Measurements from ENCODE around the gene UBAC2.
A peak's percentile ranks its signal among the peaks of the same experiment; 100 is the strongest.

The UBAC2 gene

DNA sequence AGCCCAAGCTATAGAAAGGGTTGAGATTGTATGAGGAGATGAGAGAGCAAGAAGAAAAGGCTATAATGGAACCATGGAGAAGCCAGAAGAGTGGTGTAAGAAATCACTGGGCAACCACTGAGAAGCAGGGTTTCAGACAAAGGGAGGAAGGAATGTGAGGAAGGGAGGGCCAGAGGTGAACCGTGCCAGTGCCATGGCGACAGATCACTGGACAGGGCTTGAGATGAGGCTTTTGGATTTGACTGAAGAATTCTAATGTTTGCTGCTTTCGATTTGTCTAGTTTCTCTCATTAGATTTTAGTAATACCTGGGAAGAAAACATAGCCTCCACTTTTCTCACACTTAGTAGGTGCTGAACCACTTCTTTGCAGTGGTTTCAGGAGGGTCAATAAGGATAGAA is 112.8 kb downstream of the UBAC2 start:
- no peak for DNase-seq (ENCODE audit: low read depth)

DNA sequence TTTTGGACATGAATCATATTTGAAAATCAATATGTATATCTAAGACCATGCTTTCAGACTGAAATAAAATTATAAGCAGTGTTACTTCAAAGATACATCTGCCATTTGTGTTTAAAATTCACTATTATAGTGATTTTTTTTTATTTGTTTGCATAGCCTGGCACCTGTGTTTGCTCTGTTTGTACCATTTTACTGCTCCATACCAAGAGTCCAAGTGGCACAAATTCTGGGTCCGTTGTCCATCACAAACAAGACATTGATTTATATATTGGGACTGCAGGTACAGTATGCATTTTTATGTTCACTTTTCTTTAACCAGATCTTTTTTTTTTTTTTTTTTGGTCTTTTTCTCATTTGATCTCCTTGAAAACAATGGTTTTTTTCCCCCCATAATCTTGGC is 113.3 kb downstream of the UBAC2 start:
- no peak for DNase-seq (ENCODE audit: low read depth)

DNA sequence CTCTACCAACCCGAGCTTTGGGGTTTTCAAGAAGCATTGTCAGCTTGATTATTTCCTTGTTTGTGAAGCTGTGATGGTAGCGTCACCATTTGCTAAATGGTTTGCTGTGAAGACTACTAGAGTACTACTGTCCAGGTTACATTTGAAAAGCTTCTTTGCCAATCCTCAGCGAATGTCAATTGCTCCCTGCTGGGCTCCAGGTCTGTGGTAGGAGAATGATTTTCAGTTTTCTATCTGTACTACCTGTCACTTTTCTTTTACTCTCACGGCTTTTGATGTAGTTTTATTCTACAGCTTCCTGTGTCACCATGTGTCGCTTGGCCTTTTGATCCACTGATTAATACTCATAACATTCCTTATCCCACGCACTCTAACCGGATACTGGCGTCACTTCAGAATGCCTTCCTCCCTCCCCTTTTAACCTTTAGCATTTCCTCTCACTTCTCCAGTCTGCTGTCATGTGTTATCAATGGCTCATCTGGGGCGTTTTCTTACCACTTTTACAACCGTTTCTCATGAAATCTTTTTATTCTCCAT is 114.1 kb downstream of the UBAC2 start:
- DNase-seq (ENCODE audit: low read depth): peak; percentile 55

DNA sequence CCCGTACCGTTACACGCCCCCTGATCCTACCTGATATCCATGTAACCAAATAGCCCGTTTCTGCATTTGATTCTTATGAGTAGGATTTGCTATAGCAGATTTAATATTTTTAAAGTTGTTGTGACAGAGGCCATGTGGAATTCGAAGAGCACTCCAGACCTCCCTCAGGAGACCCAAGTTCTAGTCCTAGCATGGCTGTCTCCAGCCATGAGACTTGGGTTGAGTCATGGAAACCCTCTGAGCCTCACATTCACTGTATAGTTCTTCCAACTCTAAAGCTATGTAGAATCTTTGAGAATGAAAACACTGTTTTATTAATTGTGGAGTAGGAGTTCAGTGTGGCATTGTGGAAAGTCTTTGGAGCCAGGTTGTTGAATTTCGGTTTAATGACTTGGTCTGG is 114.5 kb downstream of the UBAC2 start:
- no peak for DNase-seq (ENCODE audit: low read depth)

DNA sequence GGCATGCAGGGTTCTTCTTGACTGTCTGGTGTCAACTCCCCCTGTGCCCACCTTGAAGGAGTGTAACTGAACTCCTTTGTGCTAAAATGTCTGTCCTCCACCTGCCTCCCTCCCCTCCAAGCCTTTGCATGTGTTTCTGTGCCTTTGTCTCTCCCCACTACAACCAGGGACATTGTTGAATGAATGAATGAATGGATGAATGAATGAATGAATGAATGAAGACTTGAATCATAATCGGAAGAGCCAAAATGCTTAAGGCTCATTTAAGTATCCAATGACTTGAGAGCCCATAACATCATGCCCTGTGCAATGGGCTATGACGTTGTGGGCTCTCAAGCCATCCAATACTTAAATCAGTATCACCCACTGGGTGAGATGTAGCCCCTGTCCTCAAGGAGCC is 115.6 kb downstream of the UBAC2 start:
- DNase-seq (ENCODE audit: low read depth): no peak

DNA sequence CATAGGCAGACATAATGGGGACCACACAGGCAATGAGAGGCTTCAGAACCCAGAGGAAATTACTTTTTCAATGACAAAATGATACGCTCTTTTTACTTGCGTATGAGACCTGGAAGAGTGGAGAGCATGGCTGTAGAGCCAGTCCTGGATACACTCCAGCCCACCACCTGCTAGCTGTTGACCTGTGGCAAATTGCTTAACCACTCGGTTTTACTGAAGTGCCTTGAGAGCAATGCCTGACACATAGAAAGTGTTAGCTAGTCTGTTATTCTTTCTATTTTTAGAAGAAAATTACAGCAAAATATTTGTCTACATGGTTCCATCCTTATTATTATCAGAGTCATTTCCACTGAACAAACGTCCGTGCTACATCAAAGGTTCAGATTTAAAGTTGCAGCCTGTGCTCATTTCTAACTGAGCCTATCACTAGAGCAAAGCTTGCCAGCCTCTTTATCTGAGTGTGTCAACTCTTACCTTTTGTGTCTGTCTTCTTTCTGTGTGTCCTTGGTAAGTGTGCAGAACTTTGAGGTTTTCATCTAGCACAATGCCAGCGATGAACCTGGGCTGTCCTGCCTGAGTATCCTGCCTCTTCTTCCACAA is 116.1 kb downstream of the UBAC2 start:
- DNase-seq (ENCODE audit: low read depth): no peak

DNA sequence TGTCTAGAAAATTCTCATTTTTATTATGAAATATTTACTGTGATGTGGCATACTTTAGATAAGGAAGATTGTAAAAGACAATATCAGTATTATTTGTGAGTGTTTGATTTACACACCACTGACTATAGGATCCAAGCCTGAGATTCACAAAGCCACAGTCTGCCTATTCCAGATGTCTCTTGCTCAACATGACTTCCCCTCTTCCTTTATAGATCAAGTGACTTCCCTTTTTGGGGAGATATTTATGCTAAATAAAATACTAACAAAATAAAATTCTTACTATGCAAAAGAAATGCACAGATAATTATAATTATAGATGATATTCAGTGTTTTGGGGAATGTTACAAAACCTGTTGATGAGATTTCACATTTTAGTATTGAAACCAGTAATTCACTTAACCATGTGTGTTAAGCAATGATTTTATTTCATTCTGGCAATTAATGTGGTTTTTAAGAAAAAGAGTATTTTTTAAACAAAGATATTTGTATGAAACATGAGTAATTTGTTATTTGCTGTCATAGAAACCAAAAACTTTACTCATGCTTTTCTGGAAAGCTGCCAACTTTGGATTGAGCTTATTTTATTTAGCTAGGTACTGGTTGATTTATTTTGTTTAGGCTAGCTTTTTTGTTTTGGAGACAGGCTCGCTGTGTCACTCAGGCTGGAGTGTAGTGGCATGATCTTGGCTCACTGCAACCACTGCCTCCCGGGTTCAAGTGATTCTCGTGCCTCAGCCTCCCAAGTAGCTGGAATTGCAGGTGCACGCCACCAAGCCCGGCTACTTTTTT is 120.2 kb downstream of the UBAC2 start:
- no peak for DNase-seq (ENCODE audit: low read depth)

DNA sequence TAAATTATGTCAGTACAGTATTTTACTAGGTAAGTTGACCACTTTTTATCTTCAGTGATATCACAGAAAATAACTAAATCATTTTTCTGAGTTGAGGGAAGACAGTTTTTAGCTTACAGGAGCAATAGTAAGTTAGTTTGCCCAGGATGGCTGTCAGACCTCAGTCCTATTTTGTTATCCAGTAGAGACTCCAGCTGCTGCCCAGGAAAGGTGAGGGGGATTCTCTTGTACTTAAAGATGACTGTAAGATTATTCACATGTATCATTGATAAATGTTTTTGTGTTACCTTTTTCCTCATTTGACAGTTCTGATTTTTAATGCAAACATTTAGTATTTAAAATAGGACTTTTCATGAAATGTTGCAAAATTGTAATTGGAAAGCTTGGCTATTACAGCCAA is 121.1 kb downstream of the UBAC2 start:
- no peak for DNase-seq (ENCODE audit: low read depth)

DNA sequence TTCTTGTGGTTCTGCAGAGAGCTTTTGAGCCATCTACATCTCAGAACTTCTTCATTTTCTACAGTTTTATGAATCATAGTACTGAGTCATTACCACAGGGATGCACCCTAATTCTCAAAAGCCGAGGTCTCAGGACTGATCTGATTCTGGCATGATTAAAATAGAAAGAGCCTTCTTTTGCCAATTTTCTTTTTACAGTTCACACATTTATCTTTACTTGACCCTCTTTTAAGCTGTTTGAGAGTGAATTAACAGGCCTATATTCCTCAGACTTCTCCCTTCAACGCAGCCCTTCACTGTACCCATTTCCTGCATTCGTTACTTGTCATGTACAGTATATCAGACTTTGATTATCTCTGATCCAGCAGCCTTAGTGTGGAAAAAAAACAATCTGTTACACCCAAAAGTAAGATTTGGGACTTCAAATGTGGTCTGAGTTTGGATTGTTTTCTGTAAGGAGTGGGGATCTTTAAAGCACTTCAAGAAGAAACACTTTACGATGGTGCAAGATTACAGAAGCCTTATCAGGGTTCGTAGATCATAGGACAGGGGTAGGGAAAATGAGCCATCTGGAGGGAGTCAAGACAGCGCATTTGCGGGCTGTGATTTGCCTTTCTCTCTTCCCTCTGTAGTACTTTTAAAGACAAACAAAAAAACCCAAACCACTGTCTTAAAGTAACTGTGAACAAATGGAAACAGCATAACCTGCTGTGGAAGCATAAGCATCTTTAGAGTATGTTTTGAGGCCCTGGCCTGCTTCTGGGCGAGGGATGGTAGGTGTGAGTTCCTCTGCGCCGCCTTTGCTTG is 121.8 kb downstream of the UBAC2 start:
- DNase-seq (ENCODE audit: low read depth): no peak

DNA sequence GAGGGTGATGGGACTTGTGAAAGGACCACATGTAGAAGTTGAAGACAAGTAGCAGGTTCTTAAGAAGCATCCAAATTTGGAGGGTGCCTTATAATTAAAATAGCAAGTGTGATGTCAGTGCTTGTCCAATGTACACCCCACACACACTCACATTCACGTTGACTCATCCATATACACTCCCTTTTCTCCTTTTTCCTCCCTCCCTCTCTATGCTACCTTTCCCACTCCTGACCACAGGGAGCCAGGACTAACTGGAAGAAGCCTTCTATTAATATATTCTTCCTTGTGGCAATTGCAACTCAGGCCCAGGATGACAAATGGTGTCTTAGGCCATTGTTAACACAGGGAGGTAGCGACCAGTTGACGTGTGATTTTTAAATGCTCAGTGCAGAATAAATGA is 122.8 kb downstream of the UBAC2 start:
- DNase-seq (ENCODE audit: low read depth): no peak

DNA sequence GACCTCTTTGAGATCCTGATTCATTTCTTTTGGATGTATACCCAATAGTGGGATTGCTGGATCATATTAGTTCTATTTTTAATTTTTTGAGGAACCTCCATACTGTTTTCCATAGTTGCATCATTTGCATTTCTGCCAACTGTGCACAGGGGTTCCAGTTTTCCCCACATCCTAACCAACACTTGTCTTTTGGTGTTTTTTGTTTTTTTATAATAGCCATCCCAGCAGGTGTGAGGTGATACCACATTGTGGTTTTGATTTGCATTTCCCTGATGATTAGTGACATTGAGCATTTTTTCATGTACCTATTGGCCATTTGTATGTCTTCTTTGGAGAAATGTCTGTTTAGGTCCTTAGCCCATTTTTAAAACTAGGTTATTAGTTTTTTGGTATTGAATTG is 125.4 kb downstream of the UBAC2 start:
- DNase-seq (ENCODE audit: low read depth): no peak

DNA sequence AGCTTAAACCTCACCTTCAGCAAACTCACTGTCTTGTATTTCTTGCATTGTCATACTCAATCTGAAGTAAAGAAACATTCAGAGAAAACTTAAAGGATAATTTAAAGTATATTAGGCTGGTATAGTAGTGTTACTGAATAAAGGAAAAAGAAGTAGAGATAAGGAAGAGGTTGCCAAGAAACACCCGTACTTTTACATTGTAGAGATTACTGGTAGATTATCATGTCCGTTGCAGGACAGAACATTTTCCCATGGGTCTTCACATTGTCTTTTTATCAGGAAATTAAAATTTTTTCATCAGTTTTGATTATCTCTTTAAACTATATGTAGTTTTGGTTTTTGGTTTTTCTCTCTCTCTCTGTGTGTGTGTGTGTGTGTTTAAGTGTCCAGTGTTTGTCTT is 126.5 kb downstream of the UBAC2 start:
- DNase-seq (ENCODE audit: low read depth): no peak

DNA sequence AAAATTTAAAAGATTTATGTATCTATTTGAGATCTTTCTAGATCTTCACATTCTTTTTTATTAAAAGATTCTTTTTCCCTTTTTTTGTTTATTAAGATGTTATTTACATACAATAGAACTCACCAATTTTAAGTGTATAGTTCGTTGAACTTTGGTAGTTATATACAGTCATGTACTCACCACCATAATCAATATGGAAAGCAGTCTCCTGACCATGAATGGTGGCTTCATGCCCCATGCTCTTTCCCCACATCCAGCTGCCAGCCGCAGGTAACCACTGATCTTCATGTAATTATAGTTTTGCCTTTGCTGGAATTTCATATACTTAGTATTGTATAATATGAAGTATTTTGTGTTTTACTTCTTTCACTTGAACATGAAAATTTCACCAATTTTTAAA is 127.1 kb downstream of the UBAC2 start:
- DNase-seq (ENCODE audit: low read depth): no peak

DNA sequence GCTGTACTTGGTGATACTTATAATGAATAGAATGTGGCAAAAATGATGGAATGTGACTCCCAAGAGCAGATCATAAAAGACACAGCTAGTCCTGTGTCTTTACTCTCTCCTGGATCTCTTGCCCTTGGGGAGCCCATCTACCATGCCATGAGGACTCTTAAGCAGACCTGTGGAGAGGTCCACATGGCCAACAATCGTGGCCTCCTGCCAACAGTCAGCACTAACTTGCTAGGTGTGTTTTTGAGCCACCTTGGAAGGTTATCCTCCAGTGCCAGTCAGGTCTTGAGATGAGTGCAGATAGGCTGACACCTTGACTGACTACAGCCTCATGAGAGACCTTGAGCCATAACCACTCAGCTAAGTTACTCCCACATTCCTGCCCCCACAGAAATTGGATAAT is 128.8 kb downstream of the UBAC2 start:
- DNase-seq (ENCODE audit: low read depth): no peak

DNA sequence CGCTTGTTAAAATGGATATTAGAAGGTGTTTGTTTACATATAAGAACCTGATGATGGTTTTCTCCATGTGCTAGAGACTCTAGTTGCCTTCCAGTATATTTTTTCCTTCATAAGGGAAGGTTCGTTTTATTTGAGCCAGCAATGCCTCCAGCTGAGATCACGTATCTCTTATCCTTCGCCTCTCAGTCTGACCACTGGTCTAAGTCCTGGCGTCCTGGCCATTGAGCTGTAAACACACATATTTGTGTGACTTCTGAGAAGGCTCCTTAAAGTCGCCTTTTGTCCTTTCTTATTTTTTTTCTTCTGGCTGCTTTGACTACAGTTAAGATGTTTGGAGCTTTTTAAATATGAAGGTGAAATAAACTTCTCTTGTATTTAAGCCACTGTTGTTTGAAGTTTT is 130.3 kb downstream of the UBAC2 start:
- DNase-seq (ENCODE audit: low read depth): no peak

DNA sequence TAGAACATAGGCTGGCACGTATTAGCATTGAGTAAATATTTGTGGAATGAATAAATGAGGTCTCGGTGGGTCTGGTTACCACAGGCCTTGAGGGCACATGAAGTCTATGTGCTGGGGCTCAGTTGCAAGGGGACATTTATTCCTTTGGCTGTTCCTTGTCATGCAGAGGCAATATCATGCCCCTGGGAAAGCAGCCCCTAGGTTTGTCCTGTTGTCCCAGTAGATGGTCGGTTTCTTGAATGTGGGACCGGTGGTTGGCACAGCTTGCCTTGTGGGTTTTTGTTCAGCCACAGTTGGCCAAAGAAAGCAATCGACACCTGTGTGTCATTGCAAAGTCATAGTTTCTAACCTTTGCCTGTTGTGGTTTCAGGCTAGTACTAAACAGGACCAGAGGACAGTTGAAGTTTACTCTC is 131.2 kb downstream of the UBAC2 start:
- no peak for DNase-seq (ENCODE audit: low read depth)

DNA sequence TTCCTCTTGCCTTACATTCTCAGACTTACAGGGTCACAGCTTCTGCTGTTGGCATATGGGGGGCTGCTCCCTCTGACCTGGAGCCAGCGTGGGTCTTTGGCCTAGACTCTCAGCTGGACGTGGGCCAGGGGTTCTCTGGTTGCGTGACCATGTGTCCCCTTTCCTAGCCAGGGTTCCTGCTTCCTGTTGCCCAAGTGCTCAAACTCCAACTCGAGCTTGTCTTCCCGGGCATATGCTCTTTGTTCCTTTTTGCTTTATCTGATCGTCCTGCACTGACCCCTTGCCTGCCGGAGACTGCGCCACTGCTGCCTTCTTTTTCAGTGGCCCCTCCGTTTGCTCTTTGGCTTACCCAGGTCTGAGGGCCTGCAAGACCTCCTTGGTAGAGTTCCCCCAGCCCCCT is 131.8 kb downstream of the UBAC2 start:
- no peak for DNase-seq (ENCODE audit: low read depth)

DNA sequence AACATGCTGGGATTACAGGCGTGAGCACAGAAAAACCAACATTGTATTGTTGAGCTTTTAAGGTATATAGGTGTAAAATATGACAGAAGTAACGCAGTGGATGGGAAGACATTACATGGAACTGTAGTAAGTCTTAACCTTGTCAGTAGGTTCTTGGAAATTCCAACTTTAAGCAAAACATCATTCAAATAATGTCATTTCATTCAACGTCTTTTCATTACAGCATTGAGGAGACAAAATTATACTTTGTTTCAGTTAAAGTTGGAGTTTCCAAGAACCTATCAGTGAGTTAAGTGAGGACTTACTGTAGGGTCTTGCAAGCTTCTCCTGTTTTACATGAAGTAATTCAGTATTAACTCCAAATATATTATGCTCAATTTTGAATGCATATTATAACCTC is 133.6 kb downstream of the UBAC2 start:
- no peak for DNase-seq (ENCODE audit: low read depth)

DNA sequence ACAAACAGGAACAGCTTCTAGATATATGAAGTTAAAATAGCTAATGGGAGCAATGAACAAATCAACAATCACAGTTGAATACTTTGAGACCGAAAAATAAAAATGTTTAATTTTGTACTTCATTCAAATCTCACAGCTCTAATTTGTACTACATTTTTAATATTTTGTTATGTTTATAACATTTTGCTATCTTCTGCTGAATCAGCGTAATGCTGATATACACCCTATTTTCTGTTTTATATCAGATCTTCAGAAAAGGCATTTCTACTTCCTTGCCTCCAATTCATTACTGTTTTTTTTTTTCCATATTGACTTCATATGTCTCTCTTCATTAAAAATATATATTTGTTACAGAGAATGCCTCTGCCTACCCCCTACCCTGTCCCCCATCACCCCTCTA is 134.4 kb downstream of the UBAC2 start:
- DNase-seq (ENCODE audit: low read depth): no peak

DNA sequence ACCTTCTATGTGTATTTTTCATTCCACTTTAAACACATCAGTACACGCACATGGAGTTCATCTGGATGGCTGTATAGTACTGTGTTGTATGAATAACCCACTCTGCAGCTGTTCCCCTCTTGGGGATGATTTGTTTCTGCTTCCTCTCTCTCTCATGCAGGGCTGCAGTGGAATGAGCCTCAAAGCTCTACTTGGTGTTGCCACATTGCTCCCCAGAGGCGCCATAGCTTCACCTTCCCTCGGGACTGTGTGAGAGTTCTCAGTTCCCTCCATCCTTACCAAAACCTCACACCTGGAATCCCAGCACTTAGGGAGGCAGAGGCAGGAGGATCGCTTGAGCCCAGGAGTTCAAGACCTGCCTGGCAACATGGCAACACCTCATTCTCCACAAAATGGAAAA is 134.9 kb downstream of the UBAC2 start:
- DNase-seq (ENCODE audit: low read depth): no peak

DNA sequence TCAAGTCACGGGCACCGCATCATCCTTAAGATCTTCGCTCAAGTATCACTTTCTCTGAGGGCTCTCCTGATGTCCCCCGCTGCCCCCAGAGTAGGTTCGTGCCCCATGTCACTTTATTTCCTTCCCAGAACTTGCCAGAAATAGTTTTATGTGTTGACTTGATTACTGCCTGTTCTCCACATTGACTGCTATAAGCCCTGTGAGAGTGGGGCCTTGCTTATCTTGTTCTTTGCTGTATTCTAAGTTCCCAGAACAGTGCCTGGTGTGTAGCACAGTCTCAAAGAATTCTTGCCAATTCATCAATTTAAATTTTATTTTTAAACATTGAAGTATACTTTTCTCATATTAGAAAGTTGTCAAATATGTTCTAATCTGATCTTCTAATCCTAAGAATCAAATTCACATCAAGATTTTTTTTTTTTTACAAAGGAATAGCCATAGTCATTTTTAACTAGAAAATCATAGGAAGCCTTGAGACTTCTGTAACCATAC is 138.6 kb downstream of the UBAC2 start:
- no peak for DNase-seq (ENCODE audit: low read depth)

DNA sequence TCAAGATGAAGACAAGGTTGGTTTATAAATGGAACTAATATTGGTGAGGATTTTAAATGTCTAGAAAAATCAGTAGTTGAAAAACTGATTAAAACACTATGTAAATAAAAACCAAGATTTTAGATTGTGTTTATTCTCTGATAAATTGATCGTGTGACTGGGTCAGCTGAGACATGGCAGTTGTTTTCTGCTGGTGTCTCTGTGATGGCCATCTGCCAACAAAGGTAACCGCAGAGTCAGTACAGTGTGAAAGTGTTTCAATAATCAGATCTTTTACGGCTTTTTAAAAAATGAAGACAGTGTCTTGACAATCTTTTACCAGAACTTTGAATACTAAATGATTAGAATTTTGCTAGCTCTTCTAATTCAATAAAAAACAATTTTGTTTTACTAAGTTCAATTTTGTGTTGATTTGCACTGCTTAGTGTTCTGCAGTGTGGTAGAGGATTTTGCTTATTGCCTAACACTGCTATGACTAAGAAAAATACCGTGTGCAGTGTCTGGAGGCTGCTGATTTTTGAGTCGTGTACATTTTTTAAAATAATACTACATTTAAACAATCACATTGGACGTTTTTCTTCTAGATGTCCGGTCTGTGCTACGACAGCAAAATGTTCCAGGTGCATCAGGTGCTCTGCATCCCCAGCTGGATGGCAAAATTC is 139.2 kb downstream of the UBAC2 start:
- DNase-seq (ENCODE audit: low read depth): no peak

Data from activated T-helper 9 cell treated with anti-CD3 and anti-CD28 coated beads, Interleukin-2, amount 50 U/mL, for 16 hours (primary cell).